Measurements from ENCODE around the gene HCN1.

DNA sequence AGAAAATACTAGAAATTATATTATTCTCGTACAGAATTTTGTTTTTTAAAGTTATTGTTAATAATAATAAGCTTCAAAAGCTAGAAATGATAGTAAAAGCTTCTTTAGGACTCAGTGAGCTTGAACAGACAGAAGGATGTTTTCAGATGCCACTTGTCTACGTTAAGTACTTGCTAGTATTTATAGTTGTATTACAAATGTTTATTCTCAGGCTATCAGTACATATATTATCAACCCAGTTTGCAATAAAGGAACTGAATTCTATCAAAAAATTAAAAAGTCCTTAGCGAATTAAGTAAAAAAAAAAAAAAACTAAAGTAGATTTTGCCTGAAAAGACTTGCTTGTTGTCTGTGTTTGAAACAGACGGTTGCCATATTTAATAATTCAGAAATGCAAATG lies 23.9 kb downstream of the HCN1 start:
- TF ChIP-seq, protein P1, sequence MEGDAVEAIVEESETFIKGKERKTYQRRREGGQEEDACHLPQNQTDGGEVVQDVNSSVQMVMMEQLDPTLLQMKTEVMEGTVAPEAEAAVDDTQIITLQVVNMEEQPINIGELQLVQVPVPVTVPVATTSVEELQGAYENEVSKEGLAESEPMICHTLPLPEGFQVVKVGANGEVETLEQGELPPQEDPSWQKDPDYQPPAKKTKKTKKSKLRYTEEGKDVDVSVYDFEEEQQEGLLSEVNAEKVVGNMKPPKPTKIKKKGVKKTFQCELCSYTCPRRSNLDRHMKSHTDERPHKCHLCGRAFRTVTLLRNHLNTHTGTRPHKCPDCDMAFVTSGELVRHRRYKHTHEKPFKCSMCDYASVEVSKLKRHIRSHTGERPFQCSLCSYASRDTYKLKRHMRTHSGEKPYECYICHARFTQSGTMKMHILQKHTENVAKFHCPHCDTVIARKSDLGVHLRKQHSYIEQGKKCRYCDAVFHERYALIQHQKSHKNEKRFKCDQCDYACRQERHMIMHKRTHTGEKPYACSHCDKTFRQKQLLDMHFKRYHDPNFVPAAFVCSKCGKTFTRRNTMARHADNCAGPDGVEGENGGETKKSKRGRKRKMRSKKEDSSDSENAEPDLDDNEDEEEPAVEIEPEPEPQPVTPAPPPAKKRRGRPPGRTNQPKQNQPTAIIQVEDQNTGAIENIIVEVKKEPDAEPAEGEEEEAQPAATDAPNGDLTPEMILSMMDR (IDR thresholded peaks at IDR 0.05) = no peak
- TF ChIP-seq POLR2A (IDR thresholded peaks at IDR 0.05) = no peak
